ENCODE data around the gene TRIM65. TPM values are rescaled to one million over a fixed set of nuclear protein-coding genes. Genes with fewer than 3 reads are reported as not detected.

TRIM65 gene
- total and polyA plus RNA-seq, 2 of the 13 experiments (the other 11 are each of a cell fraction or from before 2014, with no cell fraction given), result 10.3 to 22.4 TPM

DNA sequence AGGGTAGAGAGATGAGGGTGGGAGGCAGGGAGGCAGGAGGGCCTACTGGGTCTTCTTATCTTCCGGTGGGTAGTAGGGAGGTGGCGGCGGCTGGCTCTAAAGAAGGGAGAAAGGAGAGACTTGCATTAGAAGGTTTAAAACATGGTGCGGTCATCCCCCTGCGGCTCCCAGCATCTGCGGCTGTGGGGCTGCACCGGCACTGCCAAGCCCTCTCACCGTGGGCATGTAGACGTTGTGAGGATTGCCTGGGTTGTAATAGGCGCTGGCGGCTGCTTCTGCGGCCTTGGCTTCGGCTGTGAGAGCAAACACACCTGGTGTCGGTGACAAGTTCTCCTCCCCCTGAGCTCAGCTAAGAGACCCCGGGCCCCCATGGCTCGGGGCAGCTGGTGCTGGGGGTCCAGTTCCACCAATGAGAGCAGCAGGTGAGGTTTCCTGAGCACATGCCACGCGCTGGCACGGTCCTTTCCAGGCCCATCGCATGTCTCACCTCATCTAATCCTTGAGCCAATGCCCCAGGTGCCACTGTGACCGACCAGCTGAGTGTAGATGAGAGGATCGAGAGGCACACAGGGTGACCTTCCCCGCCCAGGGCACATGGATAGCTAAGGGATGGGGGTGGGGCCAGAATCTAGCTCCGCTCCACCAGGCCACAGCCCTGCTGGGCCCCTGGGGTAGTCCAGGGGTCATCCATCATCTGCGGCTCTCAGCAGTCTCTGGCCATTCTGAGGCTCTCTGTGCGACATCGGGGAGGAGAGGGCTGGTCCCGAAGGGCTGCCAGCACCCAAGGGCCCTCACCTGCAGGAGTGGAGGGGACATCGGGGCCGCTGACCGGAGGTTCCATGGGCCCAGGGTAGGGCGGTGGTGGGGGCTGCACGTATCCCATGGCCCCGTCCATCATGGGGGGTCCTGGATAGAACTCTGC, 49.8 kb downstream of the TRIM65 start (continued):
- TF ChIP-seq ZNF12 (CRISPR knock-in tag; IDR thresholded peaks at IDR 0.05) (peak; percentile 47; the same call in 1 of the 2 replicates), BCL6 (CRISPR knock-in tag; IDR thresholded peaks at IDR 0.05) (peak; percentile 85), GABPB1 (CRISPR knock-in tag; IDR thresholded peaks at IDR 0.05) (peak; percentile 56), NR2F2 (IDR thresholded peaks at IDR 0.05; ENCODE audit: borderline replicate concordance, low read depth) (peak; percentile 99), ZNF496 (CRISPR knock-in tag; IDR thresholded peaks at IDR 0.05; ENCODE audit: insufficient replicate concordance) (no peak), KDM1A (CRISPR knock-in tag; IDR thresholded peaks at IDR 0.05) (peak; percentile 61; the same call in 1 of the 2 replicates), ZKSCAN5 (CRISPR knock-in tag; IDR thresholded peaks at IDR 0.05) (no peak), RBM22 (optimal IDR thresholded peaks at IDR 0.05; ENCODE audit: low read length) (peak; percentile 77), ZNF713 (CRISPR knock-in tag; IDR thresholded peaks at IDR 0.05) (peak; percentile 92; the same call in 1 of the 2 replicates), CEBPB (IDR thresholded peaks at IDR 0.05; ENCODE audit: borderline replicate concordance, low read depth, low read length) (no peak), GTF3A (CRISPR knock-in tag; conservative IDR thresholded peaks at IDR 0.05) (0 out of 2 replicates have a peak, but pooled peaks have one; percentile 57), ZNF138 (CRISPR knock-in tag; IDR thresholded peaks at IDR 0.05; ENCODE audit: low read depth) (peak; percentile 92; the same call in 1 of the 2 replicates)
- TF ChIP-seq, protein P1, sequence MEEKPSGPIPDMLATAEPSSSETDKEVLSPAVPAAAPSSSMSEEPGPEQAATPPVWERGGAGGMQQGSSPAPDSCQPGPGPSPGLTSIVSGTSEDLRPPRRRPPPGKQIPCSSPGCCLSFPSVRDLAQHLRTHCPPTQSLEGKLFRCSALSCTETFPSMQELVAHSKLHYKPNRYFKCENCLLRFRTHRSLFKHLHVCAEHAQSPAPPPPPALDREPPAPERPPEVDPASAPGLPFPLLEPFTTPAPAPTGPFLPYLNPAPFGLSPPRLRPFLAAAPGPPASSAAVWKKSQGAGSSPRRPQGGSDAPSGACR (CRISPR knock-in tag; IDR thresholded peaks at IDR 0.05), result peak; percentile 82
- TF ChIP-seq, protein P2, sequence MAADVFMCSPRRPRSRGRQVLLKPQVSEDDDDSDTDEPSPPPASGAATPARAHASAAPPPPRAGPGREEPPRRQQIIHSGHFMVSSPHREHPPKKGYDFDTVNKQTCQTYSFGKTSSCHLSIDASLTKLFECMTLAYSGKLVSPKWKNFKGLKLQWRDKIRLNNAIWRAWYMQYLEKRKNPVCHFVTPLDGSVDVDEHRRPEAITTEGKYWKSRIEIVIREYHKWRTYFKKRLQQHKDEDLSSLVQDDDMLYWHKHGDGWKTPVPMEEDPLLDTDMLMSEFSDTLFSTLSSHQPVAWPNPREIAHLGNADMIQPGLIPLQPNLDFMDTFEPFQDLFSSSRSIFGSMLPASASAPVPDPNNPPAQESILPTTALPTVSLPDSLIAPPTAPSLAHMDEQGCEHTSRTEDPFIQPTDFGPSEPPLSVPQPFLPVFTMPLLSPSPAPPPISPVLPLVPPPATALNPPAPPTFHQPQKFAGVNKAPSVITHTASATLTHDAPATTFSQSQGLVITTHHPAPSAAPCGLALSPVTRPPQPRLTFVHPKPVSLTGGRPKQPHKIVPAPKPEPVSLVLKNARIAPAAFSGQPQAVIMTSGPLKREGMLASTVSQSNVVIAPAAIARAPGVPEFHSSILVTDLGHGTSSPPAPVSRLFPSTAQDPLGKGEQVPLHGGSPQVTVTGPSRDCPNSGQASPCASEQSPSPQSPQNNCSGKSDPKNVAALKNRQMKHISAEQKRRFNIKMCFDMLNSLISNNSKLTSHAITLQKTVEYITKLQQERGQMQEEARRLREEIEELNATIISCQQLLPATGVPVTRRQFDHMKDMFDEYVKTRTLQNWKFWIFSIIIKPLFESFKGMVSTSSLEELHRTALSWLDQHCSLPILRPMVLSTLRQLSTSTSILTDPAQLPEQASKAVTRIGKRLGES (CRISPR knock-in tag; IDR thresholded peaks at IDR 0.05; ENCODE audit: borderline replicate concordance), result 0 out of 2 replicates have a peak, but pooled peaks have one; percentile 43
- TF ChIP-seq, protein P3, sequence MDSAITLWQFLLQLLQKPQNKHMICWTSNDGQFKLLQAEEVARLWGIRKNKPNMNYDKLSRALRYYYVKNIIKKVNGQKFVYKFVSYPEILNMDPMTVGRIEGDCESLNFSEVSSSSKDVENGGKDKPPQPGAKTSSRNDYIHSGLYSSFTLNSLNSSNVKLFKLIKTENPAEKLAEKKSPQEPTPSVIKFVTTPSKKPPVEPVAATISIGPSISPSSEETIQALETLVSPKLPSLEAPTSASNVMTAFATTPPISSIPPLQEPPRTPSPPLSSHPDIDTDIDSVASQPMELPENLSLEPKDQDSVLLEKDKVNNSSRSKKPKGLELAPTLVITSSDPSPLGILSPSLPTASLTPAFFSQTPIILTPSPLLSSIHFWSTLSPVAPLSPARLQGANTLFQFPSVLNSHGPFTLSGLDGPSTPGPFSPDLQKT (CRISPR knock-in tag; IDR thresholded peaks at IDR 0.05; ENCODE audit: borderline replicate concordance), result no peak
- TF ChIP-seq, protein P4, sequence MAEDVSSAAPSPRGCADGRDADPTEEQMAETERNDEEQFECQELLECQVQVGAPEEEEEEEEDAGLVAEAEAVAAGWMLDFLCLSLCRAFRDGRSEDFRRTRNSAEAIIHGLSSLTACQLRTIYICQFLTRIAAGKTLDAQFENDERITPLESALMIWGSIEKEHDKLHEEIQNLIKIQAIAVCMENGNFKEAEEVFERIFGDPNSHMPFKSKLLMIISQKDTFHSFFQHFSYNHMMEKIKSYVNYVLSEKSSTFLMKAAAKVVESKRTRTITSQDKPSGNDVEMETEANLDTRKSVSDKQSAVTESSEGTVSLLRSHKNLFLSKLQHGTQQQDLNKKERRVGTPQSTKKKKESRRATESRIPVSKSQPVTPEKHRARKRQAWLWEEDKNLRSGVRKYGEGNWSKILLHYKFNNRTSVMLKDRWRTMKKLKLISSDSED (CRISPR knock-in tag; IDR thresholded peaks at IDR 0.05), result no peak
- TF ChIP-seq, protein P5, sequence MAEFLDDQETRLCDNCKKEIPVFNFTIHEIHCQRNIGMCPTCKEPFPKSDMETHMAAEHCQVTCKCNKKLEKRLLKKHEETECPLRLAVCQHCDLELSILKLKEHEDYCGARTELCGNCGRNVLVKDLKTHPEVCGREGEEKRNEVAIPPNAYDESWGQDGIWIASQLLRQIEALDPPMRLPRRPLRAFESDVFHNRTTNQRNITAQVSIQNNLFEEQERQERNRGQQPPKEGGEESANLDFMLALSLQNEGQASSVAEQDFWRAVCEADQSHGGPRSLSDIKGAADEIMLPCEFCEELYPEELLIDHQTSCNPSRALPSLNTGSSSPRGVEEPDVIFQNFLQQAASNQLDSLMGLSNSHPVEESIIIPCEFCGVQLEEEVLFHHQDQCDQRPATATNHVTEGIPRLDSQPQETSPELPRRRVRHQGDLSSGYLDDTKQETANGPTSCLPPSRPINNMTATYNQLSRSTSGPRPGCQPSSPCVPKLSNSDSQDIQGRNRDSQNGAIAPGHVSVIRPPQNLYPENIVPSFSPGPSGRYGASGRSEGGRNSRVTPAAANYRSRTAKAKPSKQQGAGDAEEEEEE (CRISPR knock-in tag; IDR thresholded peaks at IDR 0.05; ENCODE audit: borderline replicate concordance), result no peak
- TF ChIP-seq, protein P6, sequence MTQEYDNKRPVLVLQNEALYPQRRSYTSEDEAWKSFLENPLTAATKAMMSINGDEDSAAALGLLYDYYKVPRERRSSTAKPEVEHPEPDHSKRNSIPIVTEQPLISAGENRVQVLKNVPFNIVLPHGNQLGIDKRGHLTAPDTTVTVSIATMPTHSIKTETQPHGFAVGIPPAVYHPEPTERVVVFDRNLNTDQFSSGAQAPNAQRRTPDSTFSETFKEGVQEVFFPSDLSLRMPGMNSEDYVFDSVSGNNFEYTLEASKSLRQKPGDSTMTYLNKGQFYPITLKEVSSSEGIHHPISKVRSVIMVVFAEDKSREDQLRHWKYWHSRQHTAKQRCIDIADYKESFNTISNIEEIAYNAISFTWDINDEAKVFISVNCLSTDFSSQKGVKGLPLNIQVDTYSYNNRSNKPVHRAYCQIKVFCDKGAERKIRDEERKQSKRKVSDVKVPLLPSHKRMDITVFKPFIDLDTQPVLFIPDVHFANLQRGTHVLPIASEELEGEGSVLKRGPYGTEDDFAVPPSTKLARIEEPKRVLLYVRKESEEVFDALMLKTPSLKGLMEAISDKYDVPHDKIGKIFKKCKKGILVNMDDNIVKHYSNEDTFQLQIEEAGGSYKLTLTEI (CRISPR knock-in tag; conservative IDR thresholded peaks at IDR 0.05), result no peak

Data from HepG2 (cell line).